ENCODE measurements around the gene AGAP1.

DNA sequence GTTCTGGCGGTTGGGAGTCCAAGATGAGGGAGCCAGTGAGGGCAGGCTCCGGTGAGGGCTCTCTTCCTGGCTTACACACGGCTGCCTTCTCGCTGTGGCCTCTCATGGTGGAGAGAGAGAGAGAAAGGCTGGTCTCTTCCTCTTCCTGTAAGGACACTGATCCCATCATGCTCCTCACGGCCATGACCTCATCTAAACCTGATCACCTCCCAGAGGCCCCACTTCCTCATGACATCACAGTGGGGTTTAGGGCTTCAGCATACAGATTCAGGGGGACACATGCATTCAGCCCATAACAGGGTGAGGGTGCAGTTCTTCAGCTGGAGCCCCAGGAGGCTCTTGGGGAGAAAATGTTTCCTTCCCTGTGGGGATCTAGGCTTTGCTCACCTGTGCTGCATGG lies 29.2 kb downstream of the AGAP1 start:
- TF ChIP-seq CTCF (IDR thresholded peaks at IDR 0.05) (no peak), POLR2A (IDR thresholded peaks at IDR 0.05) (no peak)
